H9 (cell line): ENCODE measurements around the gene SLC17A7. TPM values are rescaled to one million over a fixed set of nuclear protein-coding genes. Genes with fewer than 3 reads are reported as not detected.

Experiments used
- DNase-seq: peaks from one replicate; pipeline ENCODE4 v3.0.0-alpha.2; 2017
- H2AFZ ChIP-seq: one replicate; pipeline ENCODE4 v1.6.1; 2013; ENCODE audit warnings: mild to moderate bottlenecking, low read length, control low read depth, moderate library complexity
- H2AK5ac ChIP-seq: 2 replicates; pipeline ENCODE4 v1.6.1; 2013; ENCODE audit warnings: low read length, control low read depth, mixed read lengths; ENCODE audit not compliant: insufficient read length
- H2BK120ac ChIP-seq: one replicate; pipeline ENCODE4 v1.6.1; 2013; ENCODE audit warnings: low read depth, mild to moderate bottlenecking, low read length, control low read depth, inconsistent platforms; ENCODE audit not compliant: poor library complexity, severe bottlenecking
- H2BK12ac ChIP-seq: 2 replicates; pipeline ENCODE4 v1.6.1; 2013; ENCODE audit warnings: low read length, control low read depth, mixed read lengths, low read depth; ENCODE audit not compliant: insufficient read length
- H2BK15ac ChIP-seq: 2 replicates; pipeline ENCODE4 v1.6.1; 2013; ENCODE audit warnings: low read depth, low read length, control low read depth
- H2BK20ac ChIP-seq: one replicate; pipeline ENCODE4 v1.6.1; 2013; ENCODE audit warnings: low read depth, mild to moderate bottlenecking, low read length, control low read depth, inconsistent platforms; ENCODE audit not compliant: poor library complexity, severe bottlenecking
- H2BK5ac ChIP-seq: 2 replicates; pipeline ENCODE4 v1.6.1; 2013; ENCODE audit warnings: low read length, control low read depth, mixed read lengths; ENCODE audit not compliant: insufficient read length
- H3K14ac ChIP-seq: 2 replicates; pipeline ENCODE4 v1.6.1; 2013; ENCODE audit warnings: low read length, control low read depth; ENCODE audit not compliant: insufficient read depth
- H3K18ac ChIP-seq: 2 replicates; pipeline ENCODE4 v1.6.1; 2013; ENCODE audit warnings: low read depth, mild to moderate bottlenecking, mixed read lengths, low read length, control low read depth; ENCODE audit not compliant: insufficient read length
- H3K23ac ChIP-seq: 2 replicates; pipeline ENCODE4 v1.6.1; 2013; ENCODE audit warnings: low read length, control low read depth, mixed read lengths, low read depth; ENCODE audit not compliant: insufficient read length
- H3K23me2 ChIP-seq: 2 replicates; pipeline ENCODE4 v1.6.1; 2013; ENCODE audit warnings: low read depth, mild to moderate bottlenecking, mixed read lengths, low read length, control low read depth; ENCODE audit not compliant: insufficient read length, poor library complexity, severe bottlenecking
- H3K27ac ChIP-seq: 2 replicates; pipeline ENCODE4 v1.5.1; 2013; ENCODE audit warnings: low read length, control low read depth, mixed read lengths, low read depth; ENCODE audit not compliant: insufficient read length
- H3K27me3 ChIP-seq: 2 replicates; pipeline ENCODE4 v1.6.1; 2013; ENCODE audit warnings: low read length, control low read depth, inconsistent platforms; ENCODE audit not compliant: insufficient read depth
- H3K4ac ChIP-seq: 2 replicates; pipeline ENCODE4 v1.6.1; 2013; ENCODE audit warnings: low read depth, mild to moderate bottlenecking, control low read depth, inconsistent platforms, low read length, moderate library complexity
- H3K4me1 ChIP-seq: 2 replicates; pipeline ENCODE4 v1.6.1; 2013; ENCODE audit warnings: low read length, control low read depth, inconsistent platforms; ENCODE audit not compliant: insufficient read depth
- H3K4me2 ChIP-seq: 2 replicates; pipeline ENCODE4 v1.6.1; 2013; ENCODE audit warnings: low read length, control low read depth, mixed read lengths; ENCODE audit not compliant: insufficient read length, insufficient read depth
- H3K56ac ChIP-seq: 2 replicates; pipeline ENCODE4 v1.6.1; 2013; ENCODE audit warnings: low read depth, mild to moderate bottlenecking, mixed read lengths, low read length, control low read depth; ENCODE audit not compliant: insufficient read length
- H3K79me1 ChIP-seq: 2 replicates; pipeline ENCODE4 v1.6.1; 2013; ENCODE audit warnings: low read depth, mild to moderate bottlenecking, moderate library complexity, low read length, control low read depth, inconsistent platforms; ENCODE audit not compliant: insufficient read depth, poor library complexity, severe bottlenecking
- H3K79me2 ChIP-seq: 2 replicates; pipeline ENCODE4 v1.6.1; 2013; ENCODE audit warnings: low read length, control low read depth, inconsistent platforms; ENCODE audit not compliant: insufficient read depth
- H3K9ac ChIP-seq: 2 replicates; pipeline ENCODE4 v1.6.1; 2013; ENCODE audit warnings: low read length, control low read depth, mixed read lengths; ENCODE audit not compliant: insufficient read length; ENCODE audit errors: extremely low read depth
- H3K9me3 ChIP-seq: one replicate; pipeline ENCODE4 v1.6.1; 2013; ENCODE audit warnings: low read depth, low read length, inconsistent platforms; ENCODE audit not compliant: control insufficient read depth
- H3T11ph ChIP-seq: one replicate; pipeline ENCODE4 v1.6.1; 2013; ENCODE audit warnings: mild to moderate bottlenecking, low read length, control low read depth, inconsistent platforms
- H4K20me1 ChIP-seq: one replicate; pipeline ENCODE4 v1.6.1; 2013; ENCODE audit not compliant: control insufficient read depth, insufficient read length, insufficient read depth
- H4K5ac ChIP-seq: 2 replicates; pipeline ENCODE4 v1.6.1; 2013; ENCODE audit warnings: low read depth, mild to moderate bottlenecking, mixed read lengths, low read length, control low read depth; ENCODE audit not compliant: insufficient read length
- H4K8ac ChIP-seq: replicated peaks from 2 replicates; pipeline ENCODE4 v1.6.1; 2013; ENCODE audit warnings: low read length, control low read depth, mixed read lengths, low read depth; ENCODE audit not compliant: insufficient read length
- H4K91ac ChIP-seq: 2 replicates; pipeline ENCODE4 v1.6.1; 2013; ENCODE audit warnings: low read depth, mild to moderate bottlenecking, moderate library complexity, mixed read lengths, low read length, control low read depth; ENCODE audit not compliant: insufficient read length
- H3K27ac Mint-ChIP-seq, 3 experiments: 2 replicates in 2 of 3; 3 replicates in 1 of 3; pipeline ENCODE4 v1.8.0; 2020 to 2021; ENCODE audit warnings: mixed read lengths in 3 of 3, mild to moderate bottlenecking in 1 of 3, moderate library complexity in 1 of 3
- H3K27me3 Mint-ChIP-seq: 2 replicates; pipeline ENCODE4 v1.8.0; 2021; ENCODE audit warnings: low read depth, mild to moderate bottlenecking, moderate library complexity, mixed read lengths
- H3K36me3 Mint-ChIP-seq, 3 experiments: 2 replicates in 2 of 3; 3 replicates in 1 of 3; pipeline ENCODE4 v1.8.0; 2020 to 2021; ENCODE audit warnings: low read depth in 3 of 3, mixed read lengths in 3 of 3; ENCODE audit not compliant: insufficient read depth in 1 of 3
- H3K4me1 Mint-ChIP-seq, 2 experiments: 2 replicates each; pipeline ENCODE4 v1.8.0; 2020; ENCODE audit warnings: mixed read lengths in 2 of 2
- H3K4me3 Mint-ChIP-seq, 2 experiments: 2 replicates in 1 of 2; 3 replicates in 1 of 2; pipeline ENCODE4 v1.8.0; 2020 to 2021; ENCODE audit warnings: mild to moderate bottlenecking in 2 of 2, mixed read lengths in 2 of 2, moderate library complexity in 1 of 2
- H3K9me3 Mint-ChIP-seq, 2 experiments: 2 replicates in 1 of 2; 3 replicates in 1 of 2; pipeline ENCODE4 v1.8.0; 2020; ENCODE audit warnings: mild to moderate bottlenecking in 2 of 2, mixed read lengths in 2 of 2, moderate library complexity in 1 of 2
- CTCF ChIP-seq: fragments of 200-600 bp; sonication (generic); conservative IDR thresholded peaks from 3 replicates; pipeline ENCODE4 v1.8.0; 2021; ENCODE audit warnings: antibody characterized with exemption, mild to moderate bottlenecking
- WGBS: extraction: QIAGEN DNeasy Blood & Tissue Kit; methylation state at CpG from one replicate; pipeline ENCODE4 v1.1.7; 2013; ENCODE audit warnings: missing lambda C conversion rate, low lambda C conversion rate, mixed read lengths; ENCODE audit not compliant: insufficient read length; ENCODE audit errors: extremely low coverage; 5-methylcytosine and 5-hydroxymethylcytosine counted together
- total RNA-seq: library from RNA; stranded (reverse); gene quantifications from 2 replicates; pipeline ENCODE4 v1.2.1, GENCODE V29; 2021

The SLC17A7 gene
- total RNA-seq, 1 experiment from 2014 or later, result 1.3 TPM

GRCh38 chr19:49450405-49450804, 9.1 kb upstream of the SLC17A7 start:
- Histone ChIP-seq H3K23ac (no peak overlapping the region), H3K14ac (no peak overlapping the region), H2BK12ac (no peak overlapping the region), H2BK120ac (no peak overlapping the region), H4K5ac (no peak overlapping the region), H3K27ac (no peak overlapping the region), H3K27me3 (no peaks in the 10 kb centered on the region), H3K18ac (no peak overlapping the region), H2BK5ac (no peak overlapping the region), H3K4me2 (peak overlapping the region; percentile 61), H3K4ac (no peak overlapping the region), H3K9me3 (no peaks in the 10 kb centered on the region), H4K20me1 (no peaks in the 10 kb centered on the region), H2BK15ac (no peak overlapping the region), H2AFZ (no peak overlapping the region), H3T11ph (no peak overlapping the region), H4K91ac (no peak overlapping the region), H3K9ac (peak overlapping the region; percentile 40), H3K23me2 (peaks cover 5% of the 10 kb centered on the region), H4K8ac (no peak overlapping the region), H2AK5ac (no peak overlapping the region), H3K4me1 (no peaks in the 10 kb centered on the region), H3K56ac (no peak overlapping the region), H3K79me2 (no peaks in the 10 kb centered on the region; the same call in 1 of the 2 replicates), H2BK20ac (no peak overlapping the region), H3K79me1 (peaks cover 7% of the 10 kb centered on the region)
- Mint-ChIP-seq H3K27ac (peak overlapping the region; percentile 33 to 60 (median 57); a peak in 3 of 7 replicates), H3K4me1 (peaks cover 15 to 38% of the 10 kb centered on the region in 2 experiments), H3K9me3 (no peaks in the 10 kb centered on the region; a peak in 1 of 5 replicates), H3K27me3 (no peaks in the 10 kb centered on the region; the same call in 1 of the 2 replicates), H3K4me3 (peak overlapping the region; percentile 96 to 98), H3K36me3 (peaks cover 39 to 52% (median 50%) of the 10 kb centered on the region in 3 experiments)
- WGBS, result no CpG with 5 or more reads among the region's 7 CpGs
- DNase-seq, result no peak
- TF ChIP-seq CTCF, result no peak
